HL-60 (cell line): ENCODE measurements around the gene SORL1.

ENCODE experiments used
- DNase-seq, 2 experiments: peaks; one replicate each; pipeline ENCODE4 v3.0.0-alpha.2; 2010 to 2020; ENCODE audit warnings: low read depth in 1 of 2, low spot score in 1 of 2
- H3K27ac ChIP-seq: fragments of 250-450 bp; sonication (Bioruptor Pico); replicated peaks from 2 replicates; pipeline ENCODE4 v1.5.1; 2020; ENCODE audit warnings: mild to moderate bottlenecking, moderate library complexity
- H3K27me3 ChIP-seq: fragments of 250-450 bp; sonication (Bioruptor Pico); 2 replicates; pipeline ENCODE4 v1.5.1; 2021; ENCODE audit warnings: mild to moderate bottlenecking, moderate library complexity; ENCODE audit not compliant: insufficient read depth, poor library complexity, severe bottlenecking
- H3K4me3 ChIP-seq: replicated peaks from 2 replicates; pipeline ENCODE4 v1.5.1; 2011; ENCODE audit warnings: mild to moderate bottlenecking, control low read depth, low read length; ENCODE audit not compliant: insufficient read depth
- CTCF ChIP-seq: IDR thresholded peaks from one replicate; pipeline ENCODE4 v1.5.1; 2011; ENCODE audit warnings: low read length, control low read depth, inconsistent platforms; ENCODE audit not compliant: insufficient read depth
- GABPA ChIP-seq: IDR thresholded peaks from 2 replicates; pipeline ENCODE4 v1.6.1; 2012; ENCODE audit warnings: low read depth
- POLR2AphosphoS5 ChIP-seq: IDR thresholded peaks from 2 replicates; pipeline ENCODE4 v1.6.1; 2012; ENCODE audit warnings: low read depth
- SPI1 ChIP-seq: IDR thresholded peaks from 2 replicates; pipeline ENCODE4 v1.6.1; 2012; ENCODE audit warnings: low read depth, mild to moderate bottlenecking, borderline replicate concordance
- TF ChIP-seq, protein P1 (sequence below): IDR thresholded peaks from 2 replicates; pipeline ENCODE4 v1.6.1; 2012; ENCODE audit warnings: low read depth; ENCODE audit not compliant: insufficient replicate concordance

Gene SORL1

DNA sequence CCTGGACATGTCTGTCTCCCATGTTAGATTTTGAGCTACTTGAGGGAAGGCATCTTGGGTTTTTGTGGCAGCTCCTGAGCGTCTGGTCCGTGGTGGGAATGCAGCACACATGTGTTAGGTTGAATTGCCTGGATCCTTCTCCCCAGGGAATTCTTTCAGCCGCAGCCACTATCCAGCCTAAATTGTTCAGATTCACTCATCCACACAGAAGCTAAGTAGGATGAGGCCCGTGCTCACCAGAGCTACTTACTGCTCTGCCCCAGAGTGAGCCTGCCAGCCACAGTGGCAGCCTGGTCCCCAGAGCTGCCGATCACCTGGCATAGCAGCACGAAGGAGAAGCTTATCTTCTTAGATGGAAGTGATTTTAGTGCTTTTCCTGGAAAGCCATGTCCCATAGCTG lies 35.1 kb downstream of the SORL1 start:
- H3K27me3 ChIP-seq = no peaks in the 10 kb centered on the region
- DNase-seq = no peak
- H3K4me3 ChIP-seq = no peak overlapping the region
- no peak overlapping the region for H3K27ac ChIP-seq
- TF ChIP-seq GABPA (no peak), SPI1 (no peak), POLR2AphosphoS5 (no peak), CTCF (no peak)
- TF ChIP-seq, protein P1, sequence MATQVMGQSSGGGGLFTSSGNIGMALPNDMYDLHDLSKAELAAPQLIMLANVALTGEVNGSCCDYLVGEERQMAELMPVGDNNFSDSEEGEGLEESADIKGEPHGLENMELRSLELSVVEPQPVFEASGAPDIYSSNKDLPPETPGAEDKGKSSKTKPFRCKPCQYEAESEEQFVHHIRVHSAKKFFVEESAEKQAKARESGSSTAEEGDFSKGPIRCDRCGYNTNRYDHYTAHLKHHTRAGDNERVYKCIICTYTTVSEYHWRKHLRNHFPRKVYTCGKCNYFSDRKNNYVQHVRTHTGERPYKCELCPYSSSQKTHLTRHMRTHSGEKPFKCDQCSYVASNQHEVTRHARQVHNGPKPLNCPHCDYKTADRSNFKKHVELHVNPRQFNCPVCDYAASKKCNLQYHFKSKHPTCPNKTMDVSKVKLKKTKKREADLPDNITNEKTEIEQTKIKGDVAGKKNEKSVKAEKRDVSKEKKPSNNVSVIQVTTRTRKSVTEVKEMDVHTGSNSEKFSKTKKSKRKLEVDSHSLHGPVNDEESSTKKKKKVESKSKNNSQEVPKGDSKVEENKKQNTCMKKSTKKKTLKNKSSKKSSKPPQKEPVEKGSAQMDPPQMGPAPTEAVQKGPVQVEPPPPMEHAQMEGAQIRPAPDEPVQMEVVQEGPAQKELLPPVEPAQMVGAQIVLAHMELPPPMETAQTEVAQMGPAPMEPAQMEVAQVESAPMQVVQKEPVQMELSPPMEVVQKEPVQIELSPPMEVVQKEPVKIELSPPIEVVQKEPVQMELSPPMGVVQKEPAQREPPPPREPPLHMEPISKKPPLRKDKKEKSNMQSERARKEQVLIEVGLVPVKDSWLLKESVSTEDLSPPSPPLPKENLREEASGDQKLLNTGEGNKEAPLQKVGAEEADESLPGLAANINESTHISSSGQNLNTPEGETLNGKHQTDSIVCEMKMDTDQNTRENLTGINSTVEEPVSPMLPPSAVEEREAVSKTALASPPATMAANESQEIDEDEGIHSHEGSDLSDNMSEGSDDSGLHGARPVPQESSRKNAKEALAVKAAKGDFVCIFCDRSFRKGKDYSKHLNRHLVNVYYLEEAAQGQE = no peak

DNA sequence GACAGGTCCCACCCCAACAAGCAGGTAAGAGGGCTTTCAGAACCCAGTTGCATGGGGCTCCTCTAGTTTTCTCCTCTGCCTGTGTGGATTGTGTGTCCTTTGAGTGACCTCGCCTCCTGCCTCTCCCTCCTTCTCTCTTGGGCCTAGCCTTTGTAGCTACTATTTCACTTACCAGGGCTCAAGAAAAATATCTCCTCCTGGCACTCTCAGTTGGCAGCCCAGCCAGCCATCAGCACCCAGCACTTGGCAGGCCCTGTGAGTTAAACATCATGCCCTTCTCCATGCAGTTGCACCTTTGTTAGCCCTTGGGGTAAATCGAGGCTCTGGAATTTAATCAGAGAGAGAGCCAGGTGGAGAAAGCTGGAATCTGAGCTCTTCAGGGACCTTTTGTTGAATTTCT lies 36.1 kb downstream of the SORL1 start:
- no peak overlapping the region for H3K27ac ChIP-seq
- H3K4me3 ChIP-seq = no peak overlapping the region
- no peaks in the 10 kb centered on the region for H3K27me3 ChIP-seq
- DNase-seq = no peak
- TF ChIP-seq SPI1 = no peak
- TF ChIP-seq POLR2AphosphoS5 = no peak

DNA sequence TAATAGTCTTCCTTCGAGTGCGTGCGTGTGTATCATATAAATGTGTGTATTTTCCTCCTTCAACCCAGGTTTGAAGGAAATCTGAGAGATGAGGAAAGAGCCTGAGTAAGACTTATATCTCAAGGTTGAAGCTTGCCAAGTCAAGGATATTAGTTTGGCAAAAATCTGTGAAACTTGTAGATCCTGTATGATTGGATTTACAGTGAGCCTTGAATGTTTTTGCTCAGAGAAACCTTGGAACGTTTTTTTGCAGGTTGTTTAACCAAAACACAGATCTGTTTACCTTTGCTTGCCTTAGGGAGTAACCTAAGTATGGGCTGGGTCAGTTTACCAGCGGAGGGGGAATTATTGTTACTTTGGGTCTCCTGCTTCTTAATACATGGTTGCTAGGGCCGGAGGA lies 36.5 kb downstream of the SORL1 start:
- no peak overlapping the region for H3K27ac ChIP-seq
- H3K4me3 ChIP-seq = no peak overlapping the region
- no peak for DNase-seq
- no peaks in the 10 kb centered on the region for H3K27me3 ChIP-seq
- TF ChIP-seq, protein P1 = no peak
- no peak for TF ChIP-seq POLR2AphosphoS5
- no peak for TF ChIP-seq GABPA
- no peak for TF ChIP-seq CTCF
- no peak for TF ChIP-seq SPI1

DNA sequence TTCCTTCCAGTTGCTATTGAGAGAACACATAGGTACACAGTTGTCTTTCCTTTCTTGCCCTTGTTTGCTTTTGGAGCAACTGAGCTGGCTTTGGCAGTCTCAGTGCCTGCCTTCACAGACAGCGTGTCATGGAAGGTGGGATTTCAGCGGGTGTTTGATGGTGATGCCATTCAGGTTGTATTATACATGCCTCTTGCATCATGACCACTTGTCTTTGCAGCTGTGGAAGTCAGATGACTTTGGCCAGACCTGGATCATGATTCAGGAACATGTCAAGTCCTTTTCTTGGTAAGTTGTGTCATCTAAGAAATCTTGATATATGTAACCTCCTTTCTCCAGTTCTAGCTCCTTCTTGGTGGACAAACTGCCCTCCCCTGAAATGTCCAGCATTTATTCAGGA lies 37.7 kb downstream of the SORL1 start:
- Histone ChIP-seq H3K27ac (no peak overlapping the region), H3K4me3 (no peak overlapping the region), H3K27me3 (no peaks in the 10 kb centered on the region)
- no peak for DNase-seq
- TF ChIP-seq, protein P1 = no peak
- no peak for TF ChIP-seq SPI1
- no peak for TF ChIP-seq GABPA
